ENCODE results near the gene SARNP. TPM values are rescaled to one million over a fixed set of nuclear protein-coding genes. Genes with fewer than 3 reads are reported as not detected.

Gene SARNP
- total and polyA plus RNA-seq, 9 of the 15 experiments (the other 6 are each of a cell fraction or from before 2014, with no cell fraction given) = 70.1 to 400 (median 198) TPM

DNA sequence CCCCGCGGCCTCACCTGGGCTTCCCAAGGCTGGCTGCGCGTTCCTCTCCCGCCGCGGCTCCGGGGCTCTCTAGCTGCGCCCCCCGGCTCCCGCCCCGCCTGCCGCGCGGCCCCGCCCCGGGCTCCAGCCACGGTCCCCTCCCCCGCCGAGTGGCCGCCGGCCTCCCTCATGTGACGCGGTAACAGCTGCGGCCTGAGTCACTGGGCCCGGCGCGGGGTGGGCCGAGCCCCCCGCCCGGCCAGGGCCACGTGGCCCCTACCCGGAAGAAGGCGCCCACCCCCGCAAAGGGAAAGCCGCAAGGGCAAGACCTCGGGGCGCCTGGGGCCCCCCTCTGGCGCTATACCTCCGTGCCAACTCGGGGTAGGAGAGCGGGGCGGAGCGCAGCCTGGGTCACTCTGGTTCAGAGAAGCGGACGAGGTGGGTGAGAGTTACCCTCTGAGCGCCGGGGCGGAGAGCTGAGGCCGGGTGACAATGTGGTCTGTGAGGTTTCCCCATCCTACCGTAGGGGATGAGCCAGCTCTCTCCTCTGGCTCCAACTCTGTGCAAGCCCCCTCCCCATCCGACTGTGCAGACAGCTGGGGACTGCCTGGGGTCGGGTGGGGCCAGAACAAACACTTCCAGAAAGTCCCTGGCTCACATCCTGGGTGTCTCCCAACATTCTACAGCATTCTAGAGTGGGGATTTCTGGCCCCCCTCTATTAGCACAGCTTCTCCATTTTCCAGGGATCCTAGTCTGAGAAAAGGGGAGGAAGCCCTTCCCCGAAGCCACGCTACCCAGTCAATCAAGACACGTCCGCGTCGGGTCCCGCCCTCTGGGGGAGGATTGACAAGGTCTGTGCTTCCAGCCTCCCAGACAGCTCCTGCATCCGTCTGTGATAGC, 88.3 kb downstream of the SARNP start, which contains the start of gene CD63 (continued):
- TF ChIP-seq, protein P1, sequence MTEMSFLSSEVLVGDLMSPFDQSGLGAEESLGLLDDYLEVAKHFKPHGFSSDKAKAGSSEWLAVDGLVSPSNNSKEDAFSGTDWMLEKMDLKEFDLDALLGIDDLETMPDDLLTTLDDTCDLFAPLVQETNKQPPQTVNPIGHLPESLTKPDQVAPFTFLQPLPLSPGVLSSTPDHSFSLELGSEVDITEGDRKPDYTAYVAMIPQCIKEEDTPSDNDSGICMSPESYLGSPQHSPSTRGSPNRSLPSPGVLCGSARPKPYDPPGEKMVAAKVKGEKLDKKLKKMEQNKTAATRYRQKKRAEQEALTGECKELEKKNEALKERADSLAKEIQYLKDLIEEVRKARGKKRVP (CRISPR knock-in tag; IDR thresholded peaks at IDR 0.05) = no peak
- TF ChIP-seq FOXA1 (IDR thresholded peaks at IDR 0.05; ENCODE audit: borderline replicate concordance) (no peak), HIVEP1 (CRISPR knock-in tag; IDR thresholded peaks at IDR 0.05) (no peak), CCNT2 (IDR thresholded peaks at IDR 0.05; ENCODE audit: borderline replicate concordance, extremely low read depth, insufficient read length, low read depth, low read length) (peak; percentile 97), CSDE1 (IDR thresholded peaks at IDR 0.05) (no peak), MED1 (CRISPR knock-in tag; IDR thresholded peaks at IDR 0.05; ENCODE audit: borderline replicate concordance) (no peak), POLR3G (IDR thresholded peaks at IDR 0.05; ENCODE audit: extremely low read depth, insufficient read length, insufficient replicate concordance) (no peak), LARP7 (IDR thresholded peaks at IDR 0.05) (0 out of 2 replicates have a peak, but pooled peaks have one; percentile 33), NR1H2 (CRISPR knock-in tag; IDR thresholded peaks at IDR 0.05) (no peak), MYC (IDR thresholded peaks at IDR 0.05; ENCODE audit: low read depth, low read length) (peak; percentile 99), MYC (CRISPR knock-in tag; IDR thresholded peaks at IDR 0.05; ENCODE audit: borderline replicate concordance, low read depth) (peak; percentile 96), ZFX (CRISPR knock-in tag; IDR thresholded peaks at IDR 0.05) (peak; percentile 81), RBM39 (optimal IDR thresholded peaks at IDR 0.05; ENCODE audit: low read depth, low read length) (peak; percentile 75), ZNF146 (CRISPR knock-in tag; IDR thresholded peaks at IDR 0.05; ENCODE audit: unreplicated experiment) (no peak)
- TF ChIP-seq, protein P2, sequence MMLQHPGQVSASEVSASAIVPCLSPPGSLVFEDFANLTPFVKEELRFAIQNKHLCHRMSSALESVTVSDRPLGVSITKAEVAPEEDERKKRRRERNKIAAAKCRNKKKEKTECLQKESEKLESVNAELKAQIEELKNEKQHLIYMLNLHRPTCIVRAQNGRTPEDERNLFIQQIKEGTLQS (IDR thresholded peaks at IDR 0.05) = peak; percentile 80
- TF ChIP-seq, protein P2 (CRISPR knock-in tag; conservative IDR thresholded peaks at IDR 0.05) = 0 out of 2 replicates have a peak, but pooled peaks have one; percentile 63
- TF ChIP-seq, protein P3, sequence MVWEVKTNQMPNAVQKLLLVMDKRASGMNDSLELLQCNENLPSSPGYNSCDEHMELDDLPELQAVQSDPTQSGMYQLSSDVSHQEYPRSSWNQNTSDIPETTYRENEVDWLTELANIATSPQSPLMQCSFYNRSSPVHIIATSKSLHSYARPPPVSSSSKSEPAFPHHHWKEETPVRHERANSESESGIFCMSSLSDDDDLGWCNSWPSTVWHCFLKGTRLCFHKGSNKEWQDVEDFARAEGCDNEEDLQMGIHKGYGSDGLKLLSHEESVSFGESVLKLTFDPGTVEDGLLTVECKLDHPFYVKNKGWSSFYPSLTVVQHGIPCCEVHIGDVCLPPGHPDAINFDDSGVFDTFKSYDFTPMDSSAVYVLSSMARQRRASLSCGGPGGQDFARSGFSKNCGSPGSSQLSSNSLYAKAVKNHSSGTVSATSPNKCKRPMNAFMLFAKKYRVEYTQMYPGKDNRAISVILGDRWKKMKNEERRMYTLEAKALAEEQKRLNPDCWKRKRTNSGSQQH (CRISPR knock-in tag; IDR thresholded peaks at IDR 0.05) = no peak
- TF ChIP-seq, protein P4, sequence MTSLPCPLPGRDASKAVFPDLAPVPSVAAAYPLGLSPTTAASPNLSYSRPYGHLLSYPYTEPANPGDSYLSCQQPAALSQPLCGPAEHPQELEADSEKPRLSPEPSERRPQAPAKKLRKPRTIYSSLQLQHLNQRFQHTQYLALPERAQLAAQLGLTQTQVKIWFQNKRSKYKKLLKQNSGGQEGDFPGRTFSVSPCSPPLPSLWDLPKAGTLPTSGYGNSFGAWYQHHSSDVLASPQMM (CRISPR knock-in tag; IDR thresholded peaks at IDR 0.05) = no peak
- TF ChIP-seq, protein P5, sequence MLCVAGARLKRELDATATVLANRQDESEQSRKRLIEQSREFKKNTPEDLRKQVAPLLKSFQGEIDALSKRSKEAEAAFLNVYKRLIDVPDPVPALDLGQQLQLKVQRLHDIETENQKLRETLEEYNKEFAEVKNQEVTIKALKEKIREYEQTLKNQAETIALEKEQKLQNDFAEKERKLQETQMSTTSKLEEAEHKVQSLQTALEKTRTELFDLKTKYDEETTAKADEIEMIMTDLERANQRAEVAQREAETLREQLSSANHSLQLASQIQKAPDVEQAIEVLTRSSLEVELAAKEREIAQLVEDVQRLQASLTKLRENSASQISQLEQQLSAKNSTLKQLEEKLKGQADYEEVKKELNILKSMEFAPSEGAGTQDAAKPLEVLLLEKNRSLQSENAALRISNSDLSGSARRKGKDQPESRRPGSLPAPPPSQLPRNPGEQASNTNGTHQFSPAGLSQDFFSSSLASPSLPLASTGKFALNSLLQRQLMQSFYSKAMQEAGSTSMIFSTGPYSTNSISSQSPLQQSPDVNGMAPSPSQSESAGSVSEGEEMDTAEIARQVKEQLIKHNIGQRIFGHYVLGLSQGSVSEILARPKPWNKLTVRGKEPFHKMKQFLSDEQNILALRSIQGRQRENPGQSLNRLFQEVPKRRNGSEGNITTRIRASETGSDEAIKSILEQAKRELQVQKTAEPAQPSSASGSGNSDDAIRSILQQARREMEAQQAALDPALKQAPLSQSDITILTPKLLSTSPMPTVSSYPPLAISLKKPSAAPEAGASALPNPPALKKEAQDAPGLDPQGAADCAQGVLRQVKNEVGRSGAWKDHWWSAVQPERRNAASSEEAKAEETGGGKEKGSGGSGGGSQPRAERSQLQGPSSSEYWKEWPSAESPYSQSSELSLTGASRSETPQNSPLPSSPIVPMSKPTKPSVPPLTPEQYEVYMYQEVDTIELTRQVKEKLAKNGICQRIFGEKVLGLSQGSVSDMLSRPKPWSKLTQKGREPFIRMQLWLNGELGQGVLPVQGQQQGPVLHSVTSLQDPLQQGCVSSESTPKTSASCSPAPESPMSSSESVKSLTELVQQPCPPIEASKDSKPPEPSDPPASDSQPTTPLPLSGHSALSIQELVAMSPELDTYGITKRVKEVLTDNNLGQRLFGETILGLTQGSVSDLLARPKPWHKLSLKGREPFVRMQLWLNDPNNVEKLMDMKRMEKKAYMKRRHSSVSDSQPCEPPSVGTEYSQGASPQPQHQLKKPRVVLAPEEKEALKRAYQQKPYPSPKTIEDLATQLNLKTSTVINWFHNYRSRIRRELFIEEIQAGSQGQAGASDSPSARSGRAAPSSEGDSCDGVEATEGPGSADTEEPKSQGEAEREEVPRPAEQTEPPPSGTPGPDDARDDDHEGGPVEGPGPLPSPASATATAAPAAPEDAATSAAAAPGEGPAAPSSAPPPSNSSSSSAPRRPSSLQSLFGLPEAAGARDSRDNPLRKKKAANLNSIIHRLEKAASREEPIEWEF (CRISPR knock-in tag; IDR thresholded peaks at IDR 0.05) = no peak

Measured in K562 (cell line).